Activated T-helper 1 cell treated with anti-CD3 and anti-CD28 coated beads, Interleukin-2, amount 50 U/mL, for 16 hours (primary cell): ENCODE data around the gene AGRN.
A peak's percentile ranks its signal among the peaks of the same experiment; 100 is the strongest.
"Not testable (repeated sequence)": the region's sequence is repeated elsewhere in the genome, so short reads cannot be mapped to it uniquely, and the experiment has no call there.

Source experiments
- DNase-seq, 2 donors: peaks; one replicate each; pipeline ENCODE4 v3.0.0-alpha.2; 2020; ENCODE audit warnings: low read depth in 1 of 2, low spot score in 1 of 2

AGRN gene

GRCh38 chr1:1019122-1019999 lies 559 bp upstream of the AGRN start:
- peak; percentile 59 to 71 for DNase-seq

GRCh38 chr1:1020415-1021009 lies 592 bp downstream of the AGRN start:
- no peak for DNase-seq

- no peak for DNase-seq
Measured at GRCh38 chr1:1021010-1021919, 1.3 kb downstream of the AGRN start.

- no peak for DNase-seq
Measured at GRCh38 chr1:1021920-1022259, 2.0 kb downstream of the AGRN start.

GRCh38 chr1:1022302-1023009 lies 2.5 kb downstream of the AGRN start:
- DNase-seq = no peak

- DNase-seq = no peak
Measured at GRCh38 chr1:1023700-1024099, 3.8 kb downstream of the AGRN start.

GRCh38 chr1:1024149-1024770 lies 4.3 kb downstream of the AGRN start:
- DNase-seq = no peak

- DNase-seq = no peak
Measured at GRCh38 chr1:1024771-1025699, 5.1 kb downstream of the AGRN start.

- no peak for DNase-seq
Measured at GRCh38 chr1:1025730-1026129, 5.8 kb downstream of the AGRN start.

GRCh38 chr1:1026599-1027413 lies 6.9 kb downstream of the AGRN start:
- no peak for DNase-seq

GRCh38 chr1:1027791-1028190 lies 7.9 kb downstream of the AGRN start:
- DNase-seq = no peak

GRCh38 chr1:1030867-1031658 lies 11.1 kb downstream of the AGRN start:
- DNase-seq = not testable (repeated sequence)

GRCh38 chr1:1031659-1032235 lies 11.8 kb downstream of the AGRN start:
- no peak for DNase-seq

GRCh38 chr1:1032424-1032823 lies 12.5 kb downstream of the AGRN start:
- no peak for DNase-seq

- peak; percentile 52 to 82 for DNase-seq
Measured at GRCh38 chr1:1033009-1033587, 13.2 kb downstream of the AGRN start.

- no peak for DNase-seq
Measured at GRCh38 chr1:1033731-1034438, 14.0 kb downstream of the AGRN start.

- DNase-seq = no peak
Measured at GRCh38 chr1:1034439-1034781, 14.5 kb downstream of the AGRN start.
